ENCODE measurements around the gene PDHX.

DNA sequence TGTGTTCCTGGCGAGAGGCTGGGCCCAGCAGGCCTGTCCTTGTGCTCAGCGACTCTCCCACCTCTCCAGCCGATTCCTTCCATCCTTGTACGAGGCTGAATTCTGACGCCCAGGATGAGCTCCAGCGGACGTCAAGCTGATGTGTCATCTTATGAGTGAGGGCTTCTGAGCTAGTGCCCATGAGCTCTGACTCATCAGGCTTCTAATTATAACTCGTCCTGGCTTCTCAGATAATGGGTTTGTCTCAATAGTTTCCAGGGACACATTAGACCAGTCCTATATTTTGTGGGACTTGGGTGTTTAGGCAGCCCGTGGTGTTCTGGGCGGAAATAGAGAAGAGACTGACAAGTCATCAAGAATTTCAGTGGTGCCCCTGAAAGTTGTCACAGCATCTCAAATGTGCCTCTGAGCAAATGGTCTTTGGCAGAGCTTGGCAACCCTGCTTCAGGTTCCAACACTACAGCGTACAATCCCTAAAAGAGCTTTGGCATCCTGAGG is 114.3 kb downstream of the PDHX start:
- TF ChIP-seq, protein P1, sequence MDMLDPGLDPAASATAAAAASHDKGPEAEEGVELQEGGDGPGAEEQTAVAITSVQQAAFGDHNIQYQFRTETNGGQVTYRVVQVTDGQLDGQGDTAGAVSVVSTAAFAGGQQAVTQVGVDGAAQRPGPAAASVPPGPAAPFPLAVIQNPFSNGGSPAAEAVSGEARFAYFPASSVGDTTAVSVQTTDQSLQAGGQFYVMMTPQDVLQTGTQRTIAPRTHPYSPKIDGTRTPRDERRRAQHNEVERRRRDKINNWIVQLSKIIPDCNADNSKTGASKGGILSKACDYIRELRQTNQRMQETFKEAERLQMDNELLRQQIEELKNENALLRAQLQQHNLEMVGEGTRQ (IDR thresholded peaks at IDR 0.05; ENCODE audit: low read depth, low read length): no peak
- TF ChIP-seq, protein P2, sequence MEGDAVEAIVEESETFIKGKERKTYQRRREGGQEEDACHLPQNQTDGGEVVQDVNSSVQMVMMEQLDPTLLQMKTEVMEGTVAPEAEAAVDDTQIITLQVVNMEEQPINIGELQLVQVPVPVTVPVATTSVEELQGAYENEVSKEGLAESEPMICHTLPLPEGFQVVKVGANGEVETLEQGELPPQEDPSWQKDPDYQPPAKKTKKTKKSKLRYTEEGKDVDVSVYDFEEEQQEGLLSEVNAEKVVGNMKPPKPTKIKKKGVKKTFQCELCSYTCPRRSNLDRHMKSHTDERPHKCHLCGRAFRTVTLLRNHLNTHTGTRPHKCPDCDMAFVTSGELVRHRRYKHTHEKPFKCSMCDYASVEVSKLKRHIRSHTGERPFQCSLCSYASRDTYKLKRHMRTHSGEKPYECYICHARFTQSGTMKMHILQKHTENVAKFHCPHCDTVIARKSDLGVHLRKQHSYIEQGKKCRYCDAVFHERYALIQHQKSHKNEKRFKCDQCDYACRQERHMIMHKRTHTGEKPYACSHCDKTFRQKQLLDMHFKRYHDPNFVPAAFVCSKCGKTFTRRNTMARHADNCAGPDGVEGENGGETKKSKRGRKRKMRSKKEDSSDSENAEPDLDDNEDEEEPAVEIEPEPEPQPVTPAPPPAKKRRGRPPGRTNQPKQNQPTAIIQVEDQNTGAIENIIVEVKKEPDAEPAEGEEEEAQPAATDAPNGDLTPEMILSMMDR (conservative IDR thresholded peaks at IDR 0.05; ENCODE audit: low read depth, low read length): no peak
- TF ChIP-seq RCOR1 (IDR thresholded peaks at IDR 0.05; ENCODE audit: insufficient replicate concordance, low read length) (no peak), MXI1 (IDR thresholded peaks at IDR 0.05; ENCODE audit: borderline replicate concordance, low read depth, low read length) (no peak), SMC3 (IDR thresholded peaks at IDR 0.05; ENCODE audit: low read depth, low read length) (peak; percentile 27; the same call in 1 of the 2 replicates), CHD1 (IDR thresholded peaks at IDR 0.05; ENCODE audit: low read depth, low read length) (no peak), POLR2A (IDR thresholded peaks at IDR 0.05; ENCODE audit: low read depth, low read length) (peak; percentile 78), MAFK (IDR thresholded peaks at IDR 0.05; ENCODE audit: low read depth, low read length) (no peak), RAD21 (IDR thresholded peaks at IDR 0.05; ENCODE audit: low read length) (no peak; the same call in 1 of the 2 replicates), RFX5 (IDR thresholded peaks at IDR 0.05; ENCODE audit: low read depth, low read length) (no peak), NFE2L2 (IDR thresholded peaks at IDR 0.05; ENCODE audit: low read depth, low read length) (no peak), CEBPB (IDR thresholded peaks at IDR 0.05; ENCODE audit: low read depth, low read length) (no peak), MAZ (IDR thresholded peaks at IDR 0.05; ENCODE audit: borderline replicate concordance, low read depth, low read length) (no peak), BHLHE40 (IDR thresholded peaks at IDR 0.05; ENCODE audit: low read depth, low read length) (peak; percentile 38; the same call in 1 of the 2 replicates)
